A549 (cell line): Measurements from ENCODE around the gene PXDC1. TPM values are rescaled to one million over a fixed set of nuclear protein-coding genes. Genes with fewer than 3 reads are reported as not detected.

Experiments used
- ATAC-seq, 2 experiments: fragments of 200-7000 bp in 1 of 2; fragments of >200 bp in 1 of 2; cut with Nextera tagmentation in 1 of 2; cut with Tn5 transposase in 1 of 2; 3 replicates each; pipeline versions ENCODE4 v1.8.0 to v1.9.1; 2018 to 2020; ENCODE audit warnings: mild to moderate bottlenecking in 1 of 2, moderate library complexity in 1 of 2
- CTCF ChIA-PET: fragments of 300-600 bp; sonication (Branson Sonifier 250); formaldehyde crosslinking; extraction: SDS; loops from one replicate; lab custom pipeline; 2021; ENCODE audit warnings: antibody characterized with exemption, inconsistent platforms; lab: Yijun Ruan, JAX
- POLR2A ChIA-PET: fragments of 350-600 bp; formaldehyde crosslinking; extraction: SDS; loops from one replicate; lab custom pipeline; 2021; ENCODE audit warnings: antibody characterized with exemption, inconsistent platforms; lab: Yijun Ruan, JAX
- DNase-seq, 2 experiments: peaks; one replicate each; pipeline versions ENCODE4 v3.0.0 to v3.0.0-alpha.2; 2011 to 2016; ENCODE audit warnings: low read depth in 1 of 2, low spot score in 1 of 2
- FAIRE-seq: peaks from 2 replicates; lab custom pipeline; 2011; peaks lifted over from hg19 to GRCh38; lab: Jason Lieb, UNC
- H3K27ac ChIP-seq, 2 experiments: fragments of >200 bp; sonication (Bioruptor Twin); formaldehyde crosslinking; 3 replicates each; pipeline ENCODE4 v1.5.1; 2016 to 2017
- H3K4me1 ChIP-seq: fragments of >200 bp; sonication (Bioruptor Twin); formaldehyde crosslinking; 3 replicates; pipeline ENCODE4 v1.6.1; 2016
- H3K4me2 ChIP-seq: fragments of >200 bp; sonication (Bioruptor Twin); formaldehyde crosslinking; 3 replicates; pipeline ENCODE4 v1.6.1; 2016
- H3K4me3 ChIP-seq: fragments of >200 bp; sonication (Bioruptor Twin); formaldehyde crosslinking; 3 replicates; pipeline ENCODE4 v1.5.1; 2016
- H3K9me3 ChIP-seq: fragments of >200 bp; sonication (Bioruptor Twin); formaldehyde crosslinking; 3 replicates; pipeline ENCODE4 v1.6.1; 2016
- ATOH8 ChIP-seq: fragments of 250-450 bp; sonication (Bioruptor Pico); IDR thresholded peaks from 2 replicates; pipeline ENCODE4 v1.5.0; 2020; ENCODE audit warnings: low read depth, mild to moderate bottlenecking, moderate library complexity
- CHD2 ChIP-seq: fragments of 150-350 bp; IDR thresholded peaks from 2 replicates; pipeline ENCODE4 v1.6.1; 2014; ENCODE audit warnings: low read length; ENCODE audit not compliant: partially characterized antibody
- CHD4 ChIP-seq: fragments of 200-600 bp; sonication (generic); IDR thresholded peaks from 2 replicates; pipeline ENCODE4 v1.6.1; 2016; ENCODE audit warnings: antibody characterized with exemption, mild to moderate bottlenecking, borderline replicate concordance
- E2F6 ChIP-seq: IDR thresholded peaks from 2 replicates; pipeline ENCODE4 v1.6.1; 2012; ENCODE audit warnings: low read depth, borderline replicate concordance
- EHMT2 ChIP-seq: fragments of 200-600 bp; sonication (generic); IDR thresholded peaks from 2 replicates; pipeline ENCODE4 v1.6.1; 2016; ENCODE audit warnings: antibody characterized with exemption, low read depth, mild to moderate bottlenecking, moderate library complexity
- EP300 ChIP-seq, 2 experiments: fragments of >200 bp; sonication (Bioruptor Twin); formaldehyde crosslinking; IDR thresholded peaks; 2 replicates in 1 of 2; 3 replicates in 1 of 2; pipeline ENCODE4 v1.6.1; 2016 to 2017
- FOSB ChIP-seq: fragments of 250-450 bp; sonication (Bioruptor Pico); IDR thresholded peaks from 2 replicates; pipeline ENCODE4 v1.5.0; 2020; ENCODE audit warnings: mild to moderate bottlenecking, moderate library complexity
- FOXS1 ChIP-seq: fragments of 250-450 bp; sonication (Bioruptor Pico); IDR thresholded peaks from 2 replicates; pipeline ENCODE4 v1.5.0; 2020; ENCODE audit warnings: mild to moderate bottlenecking, moderate library complexity
- HEYL ChIP-seq: fragments of 250-450 bp; sonication (Bioruptor Pico); IDR thresholded peaks from 2 replicates; pipeline ENCODE4 v1.8.0; 2021; ENCODE audit warnings: mild to moderate bottlenecking, moderate library complexity
- HOXA7 ChIP-seq: fragments of 250-450 bp; sonication (Bioruptor Pico); IDR thresholded peaks from 2 replicates; pipeline ENCODE4 v1.5.0; 2020; ENCODE audit warnings: mild to moderate bottlenecking, moderate library complexity
- JUN ChIP-seq, 2 experiments: fragments of >200 bp; sonication (Bioruptor Twin); formaldehyde crosslinking; IDR thresholded peaks; 2 replicates in 1 of 2; 3 replicates in 1 of 2; pipeline ENCODE4 v1.6.1; 2016 to 2017
- KDM1A ChIP-seq: fragments of 200-600 bp; sonication (generic); IDR thresholded peaks from 2 replicates; pipeline ENCODE4 v1.6.1; 2016; ENCODE audit warnings: low read depth, mild to moderate bottlenecking
- KDM5A ChIP-seq: fragments of 200-600 bp; sonication (generic); IDR thresholded peaks from 2 replicates; pipeline ENCODE4 v1.6.1; 2016; ENCODE audit warnings: antibody characterized with exemption, mild to moderate bottlenecking
- MAFK ChIP-seq: fragments of 450-650 bp; IDR thresholded peaks from 2 replicates; pipeline ENCODE4 v1.6.1; 2014; ENCODE audit not compliant: partially characterized antibody
- MYC ChIP-seq: IDR thresholded peaks from 2 replicates; pipeline ENCODE4 v1.6.1; 2012; ENCODE audit warnings: mild to moderate bottlenecking, inconsistent platforms, low read length, improper control_type of control experiment, borderline replicate concordance
- NFE2L2 ChIP-seq: fragments of 150-350 bp; conservative IDR thresholded peaks from 2 replicates; pipeline ENCODE4 v1.6.1; 2014; ENCODE audit warnings: low read length
- PBX3 ChIP-seq: IDR thresholded peaks from 2 replicates; pipeline ENCODE4 v1.6.1; 2012
- RARB ChIP-seq: fragments of 250-450 bp; sonication (Bioruptor Pico); IDR thresholded peaks from 2 replicates; pipeline ENCODE4 v1.8.0; 2021; ENCODE audit warnings: mild to moderate bottlenecking, moderate library complexity
- RCOR1 ChIP-seq: fragments of 150-350 bp; IDR thresholded peaks from 2 replicates; pipeline ENCODE4 v1.6.1; 2014; ENCODE audit warnings: antibody characterized with exemption, low read length, low read depth
- REST ChIP-seq: fragments of 200-600 bp; sonication (generic); IDR thresholded peaks from 2 replicates; pipeline ENCODE4 v1.6.1; 2016; ENCODE audit warnings: antibody characterized with exemption, mild to moderate bottlenecking, moderate library complexity
- RFX5 ChIP-seq: fragments of 450-650 bp; IDR thresholded peaks from 2 replicates; pipeline ENCODE4 v1.7.1; 2014; ENCODE audit warnings: antibody characterized with exemption, mild to moderate bottlenecking, moderate library complexity
- RNF2 ChIP-seq: fragments of 200-600 bp; sonication (generic); IDR thresholded peaks from 2 replicates; pipeline ENCODE4 v1.6.1; 2016; ENCODE audit warnings: low read depth, mild to moderate bottlenecking, antibody characterized with exemption, moderate library complexity, borderline replicate concordance
- SMC3 ChIP-seq: fragments of >200 bp; sonication (Bioruptor Twin); formaldehyde crosslinking; IDR thresholded peaks from 3 replicates; pipeline ENCODE4 v1.6.1; 2018; ENCODE audit warnings: inconsistent platforms
- WGBS: methylation state at CpG from one replicate; pipeline ENCODE4 v1.1.6; 2017; ENCODE audit errors: missing lambda C conversion rate; 5-methylcytosine and 5-hydroxymethylcytosine counted together
- polyA plus RNA-seq, 4 experiments: library from polyadenylated mRNA; depleted of rRNA in 3 of 4; stranded (reverse); fragments of >200 nt; fragmentation: RNase III in 1 of 4; extraction: RNeasy Plus Mini Kit Qiagen cat#74134 plus additional on column Dnase treatment in 1 of 4; gene quantifications; 2 replicates in 3 of 4; 3 replicates in 1 of 4; pipeline ENCODE4 v1.2.3, GENCODE V29; 2011 to 2017
- TF ChIP-seq, protein P1 (sequence below): fragments of >200 bp; sonication (Bioruptor Twin); formaldehyde crosslinking; IDR thresholded peaks from 2 replicates; pipeline ENCODE4 v1.6.1; 2016
- TF ChIP-seq, protein P2 (sequence below): fragments of 250-450 bp; sonication (Bioruptor Pico); IDR thresholded peaks from 2 replicates; pipeline ENCODE4 v1.5.0; 2021; ENCODE audit warnings: mild to moderate bottlenecking, moderate library complexity, borderline replicate concordance

The PXDC1 gene
- polyA plus RNA-seq, 2 of the 4 experiments (the other 2 are of a cell fraction): 2.5 to 6.6 TPM

- Histone ChIP-seq H3K27ac (no peak overlapping the region), H3K4me2 (no peak overlapping the region), H3K4me3 (no peak overlapping the region)
- CTCF ChIA-PET: interaction anchor here (0.9 to 2.1 kb wide), 3 partner anchors 21 to 43 kb away, joined by 3 to 12 read pairs (median 4); no protein-coding TSS in a partner anchor
- TF ChIP-seq FOSB (CRISPR knock-in tag) (no peak), CHD2 (no peak), JUN (IDR thresholded peaks at IDR 0.05) (no peak), RFX5 (no peak), SMC3 (no peak), CHD4 (no peak), FOXS1 (CRISPR knock-in tag) (no peak), NFE2L2 (no peak), KDM1A (no peak), RNF2 (no peak), PBX3 (no peak), HOXA7 (no peak), KDM5A (no peak), REST (no peak), RARB (CRISPR knock-in tag) (no peak), EP300 (IDR thresholded peaks at IDR 0.05) (no peak), HEYL (CRISPR knock-in tag) (no peak)
- TF ChIP-seq, protein P1, sequence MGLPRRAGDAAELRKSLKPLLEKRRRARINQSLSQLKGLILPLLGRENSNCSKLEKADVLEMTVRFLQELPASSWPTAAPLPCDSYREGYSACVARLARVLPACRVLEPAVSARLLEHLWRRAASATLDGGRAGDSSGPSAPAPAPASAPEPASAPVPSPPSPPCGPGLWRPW: no peak
- TF ChIP-seq, protein P2, sequence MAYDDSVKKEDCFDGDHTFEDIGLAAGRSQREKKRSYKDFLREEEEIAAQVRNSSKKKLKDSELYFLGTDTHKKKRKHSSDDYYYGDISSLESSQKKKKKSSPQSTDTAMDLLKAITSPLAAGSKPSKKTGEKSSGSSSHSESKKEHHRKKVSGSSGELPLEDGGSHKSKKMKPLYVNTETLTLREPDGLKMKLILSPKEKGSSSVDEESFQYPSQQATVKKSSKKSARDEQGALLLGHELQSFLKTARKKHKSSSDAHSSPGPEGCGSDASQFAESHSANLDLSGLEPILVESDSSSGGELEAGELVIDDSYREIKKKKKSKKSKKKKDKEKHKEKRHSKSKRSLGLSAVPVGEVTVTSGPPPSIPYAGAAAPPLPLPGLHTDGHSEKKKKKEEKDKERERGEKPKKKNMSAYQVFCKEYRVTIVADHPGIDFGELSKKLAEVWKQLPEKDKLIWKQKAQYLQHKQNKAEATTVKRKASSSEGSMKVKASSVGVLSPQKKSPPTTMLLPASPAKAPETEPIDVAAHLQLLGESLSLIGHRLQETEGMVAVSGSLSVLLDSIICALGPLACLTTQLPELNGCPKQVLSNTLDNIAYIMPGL (CRISPR knock-in tag): no peak
- TF ChIP-seq, all 56 proteins: peak for 0
- POLR2A ChIA-PET: interaction anchor here (0.6 kb wide), 1 partner anchor 239 kb away, joined by 3 read pairs; no protein-coding TSS in a partner anchor
- no peak for ATAC-seq
- H3K9me3 ChIP-seq: no peaks in the 10 kb centered on the region
- no peaks in the 10 kb centered on the region for H3K4me1 ChIP-seq
- WGBS: 68% methylated on average over 6 of the region's 7 CpGs
- FAIRE-seq: no peak
- no peak for DNase-seq
Measured at GRCh38 chr6:3775386-3775785, 23.9 kb upstream of the PXDC1 start.

DNA sequence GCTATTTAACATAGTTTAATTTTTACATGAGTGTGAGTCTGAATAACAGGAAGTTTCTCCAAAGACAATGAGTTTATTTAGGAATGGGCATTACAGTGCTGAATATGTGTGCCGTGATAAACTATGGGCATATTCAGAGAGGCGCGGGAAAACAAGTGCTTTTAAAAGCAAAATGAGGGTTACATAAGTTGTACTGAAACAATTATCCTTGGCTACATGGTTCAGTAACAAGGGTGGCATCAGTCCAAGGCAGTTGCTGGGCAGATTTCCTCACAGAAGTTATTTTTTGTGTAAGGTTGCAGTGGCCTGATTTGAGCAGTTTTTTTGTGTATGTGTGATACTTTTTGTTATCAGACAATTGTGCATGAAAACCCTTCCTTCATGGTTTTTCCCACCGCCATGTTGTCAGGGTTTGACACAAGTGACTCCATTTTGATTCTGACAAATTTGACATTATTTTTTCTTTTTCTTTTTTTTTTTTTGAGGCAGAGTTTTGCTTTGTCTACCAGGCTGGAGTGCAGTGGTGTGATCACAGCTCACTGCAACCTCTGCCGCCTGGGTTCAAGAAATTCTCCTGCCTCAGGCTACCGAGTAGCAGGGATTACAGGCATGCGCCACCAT is 22.3 kb upstream of the PXDC1 start:
- H3K4me2 ChIP-seq: no peak overlapping the region
- H3K4me1 ChIP-seq: no peaks in the 10 kb centered on the region
- no peak for FAIRE-seq
- H3K4me3 ChIP-seq: no peak overlapping the region
- H3K27ac ChIP-seq: no peak overlapping the region
- WGBS: 97% methylated on average over 6 of the region's 7 CpGs
- ATAC-seq: no peak
- DNase-seq: no peak
- ChIA-PET CTCF (no interaction called here), POLR2A (no interaction called here)
- H3K9me3 ChIP-seq: no peaks in the 10 kb centered on the region
- no peak for TF ChIP-seq E2F6
- TF ChIP-seq, protein P2 (CRISPR knock-in tag): no peak
- TF ChIP-seq MYC: no peak
- TF ChIP-seq ATOH8 (CRISPR knock-in tag): no peak
- no peak for TF ChIP-seq PBX3
- TF ChIP-seq CHD4: no peak
- no peak for TF ChIP-seq MAFK
- no peak for TF ChIP-seq RNF2
- no peak for TF ChIP-seq RCOR1
- TF ChIP-seq EHMT2: no peak
